ENCODE data around the gene PEX13. TPM values are rescaled to one million over a fixed set of nuclear protein-coding genes. Genes with fewer than 3 reads are reported as not detected.

Gene PEX13
- total and polyA plus RNA-seq, 2 of the 4 experiments (the other 2 are of a cell fraction), result 12.1 to 34.8 TPM

DNA sequence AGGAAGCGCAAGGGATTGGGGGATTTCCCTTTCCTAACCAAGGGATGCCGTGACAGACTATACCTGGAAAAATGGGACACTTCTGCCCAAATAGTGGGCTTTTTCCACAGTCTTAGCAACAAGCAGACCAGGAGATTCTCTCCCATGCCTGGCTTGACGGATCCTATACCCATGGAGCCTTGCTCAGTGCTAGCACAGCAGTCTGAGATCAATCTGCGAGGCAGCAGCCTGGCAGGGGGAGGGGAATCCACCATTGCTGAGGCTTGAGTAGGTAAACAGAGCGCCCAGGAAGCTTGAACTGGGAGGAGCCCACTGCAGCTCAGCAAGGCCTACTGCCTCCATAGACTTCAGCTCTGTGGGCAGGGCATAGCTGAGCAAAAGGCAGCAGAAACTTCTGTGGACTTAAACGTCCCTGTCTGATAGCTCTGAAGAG, 3.7 kb downstream of the PEX13 start:
- Histone ChIP-seq H3K18ac (ENCODE audit: low read depth, low read length) (no peak overlapping the region), H2AFZ (replicated peaks; ENCODE audit: low read length, poor library complexity) (no peak overlapping the region), H3K4me1 (ENCODE audit: control insufficient read depth, insufficient read depth, low read length) (no peaks in the 10 kb centered on the region; the same call in 1 of the 2 replicates), H3K56ac (ENCODE audit: extremely low read depth, insufficient read depth, low read length) (no peak overlapping the region), H3K79me1 (ENCODE audit: low read depth in 1 of 2, low read length in 2 of 2) (peaks cover 15 to 46% of the 10 kb centered on the region in 2 experiments), H4K5ac (ENCODE audit: low read depth, low read length) (no peak overlapping the region), H3K9me3 (ENCODE audit: control insufficient read depth, insufficient read depth, low read length) (no peaks in the 10 kb centered on the region), H2BK120ac (ENCODE audit: low read depth, low read length) (no peak overlapping the region), H2AK9ac (replicated peaks; ENCODE audit: low read depth, low read length, poor library complexity) (no peak overlapping the region), H4K8ac (ENCODE audit: low read depth in 2 of 2, low read length in 2 of 2) (no peak overlapping the region), H4K91ac (ENCODE audit: insufficient read depth, low read depth, low read length) (no peak overlapping the region), H3K4ac (ENCODE audit: low read depth, low read length) (no peak overlapping the region), H3K14ac (replicated peaks; ENCODE audit: low read depth, low read length) (no peak overlapping the region), H4K20me1 (ENCODE audit: insufficient read depth, low read length) (peaks cover 14% of the 10 kb centered on the region), H2BK5ac (ENCODE audit: low read depth, low read length, poor library complexity, severe bottlenecking) (no peak overlapping the region), H3K27ac (ENCODE audit: insufficient read depth, low read length) (no peak overlapping the region), H3K9ac (ENCODE audit: low read depth, low read length) (no peak overlapping the region), H3K4me3 (ENCODE audit: insufficient read depth, low read depth, low read length) (no peak overlapping the region), H2AK5ac (ENCODE audit: low read depth, low read length) (no peak overlapping the region), H3K23ac (ENCODE audit: low read depth, low read length) (no peak overlapping the region), H2BK20ac (ENCODE audit: low read depth, low read length) (no peak overlapping the region), H3K4me2 (ENCODE audit: low read depth, low read length) (no peak overlapping the region), H2BK15ac (ENCODE audit: low read depth, low read length) (no peak overlapping the region), H3K36me3 (ENCODE audit: control insufficient read depth, insufficient read depth, low read length) (peaks cover 7% of the 10 kb centered on the region), H3K9me1 (ENCODE audit: insufficient read depth, low read length) (peaks cover 3% of the 10 kb centered on the region; the same call in 1 of the 2 replicates), H3K27me3 (ENCODE audit: control insufficient read depth, insufficient read depth, low read length) (no peaks in the 10 kb centered on the region)
- in situ Hi-C loops (cut with MboI; ENCODE audit: low sequenced_read_pairs) (no loop called here), dilution Hi-C loops (cut with HindIII; ENCODE audit: low sequenced_read_pairs, unreplicated experiment) (no loop called here), intact Hi-C loops (cut with micrococcal nuclease) (no loop called here)
- no TSS peak for BruUV-seq (replicated peaks)
- CTCF ChIA-PET, result no interaction called here
- ATAC-seq (ENCODE audit: low read depth) (no peak), DNase-seq (no peak)
- 83% methylated on average over 2 of the region's 6 CpGs; no CpG with 5 or more reads in 1 of the 2 experiments for WGBS, 2 experiments (ENCODE audit: extremely low coverage in 2 of 2, insufficient read length in 1 of 2)
- POLR2A ChIA-PET (ENCODE audit: unreplicated experiment), result no interaction called here
- TF ChIP-seq MAFK (IDR thresholded peaks at IDR 0.05; ENCODE audit: low read depth, low read length) (no peak), CHD1 (IDR thresholded peaks at IDR 0.05; ENCODE audit: low read depth, low read length) (no peak)
- TF ChIP-seq, protein P1, sequence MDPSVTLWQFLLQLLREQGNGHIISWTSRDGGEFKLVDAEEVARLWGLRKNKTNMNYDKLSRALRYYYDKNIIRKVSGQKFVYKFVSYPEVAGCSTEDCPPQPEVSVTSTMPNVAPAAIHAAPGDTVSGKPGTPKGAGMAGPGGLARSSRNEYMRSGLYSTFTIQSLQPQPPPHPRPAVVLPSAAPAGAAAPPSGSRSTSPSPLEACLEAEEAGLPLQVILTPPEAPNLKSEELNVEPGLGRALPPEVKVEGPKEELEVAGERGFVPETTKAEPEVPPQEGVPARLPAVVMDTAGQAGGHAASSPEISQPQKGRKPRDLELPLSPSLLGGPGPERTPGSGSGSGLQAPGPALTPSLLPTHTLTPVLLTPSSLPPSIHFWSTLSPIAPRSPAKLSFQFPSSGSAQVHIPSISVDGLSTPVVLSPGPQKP (IDR thresholded peaks at IDR 0.05; ENCODE audit: borderline replicate concordance, low read depth, low read length), result no peak
